HG02588 (cell line): ENCODE results near the gene TMEM161B.
"Not testable (repeated sequence)": the region's sequence is repeated elsewhere in the genome, so short reads cannot be mapped to it uniquely, and the experiment has no call there.

ENCODE experiments used
- ATAC-seq: cut with Tn5 transposase; IDR thresholded peaks from one replicate; pipeline ENCODE4 v1.9.1; 2021; ENCODE audit warnings: mild to moderate bottlenecking, moderate library complexity; ENCODE audit not compliant: unreplicated experiment

Gene TMEM161B

DNA sequence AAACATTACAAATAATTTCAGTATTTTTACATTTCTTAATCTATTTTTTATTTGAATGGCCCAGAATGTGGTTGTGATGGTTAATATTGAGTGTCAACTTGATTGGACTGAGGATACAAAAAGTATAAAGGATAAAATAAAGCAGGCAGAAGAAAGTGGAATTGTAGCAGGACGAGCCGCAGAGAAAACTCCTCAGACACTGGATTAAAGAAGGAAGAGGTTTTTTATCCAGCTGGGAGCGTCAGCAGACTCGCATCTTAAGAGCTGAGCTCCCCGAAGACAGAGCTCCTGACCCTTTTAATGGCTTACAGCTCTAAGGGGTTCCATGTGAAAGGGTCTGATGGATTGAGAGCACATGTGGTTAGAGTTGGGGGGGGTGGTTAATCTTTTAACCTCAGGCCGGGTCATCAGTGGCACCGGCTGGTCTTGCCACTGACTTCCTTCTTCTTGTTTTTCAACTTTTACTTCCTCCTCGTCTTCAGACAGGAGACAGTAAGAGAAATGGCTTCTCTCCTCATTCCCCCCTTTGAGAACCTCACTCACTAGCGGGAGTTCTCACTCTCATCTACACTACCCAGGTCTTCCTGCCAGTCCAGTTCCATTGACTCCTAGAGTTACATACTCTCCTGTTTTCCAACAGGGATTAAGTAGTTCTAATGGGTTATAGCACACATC, 80.0 kb downstream of the TMEM161B start:
- no peak for ATAC-seq

DNA sequence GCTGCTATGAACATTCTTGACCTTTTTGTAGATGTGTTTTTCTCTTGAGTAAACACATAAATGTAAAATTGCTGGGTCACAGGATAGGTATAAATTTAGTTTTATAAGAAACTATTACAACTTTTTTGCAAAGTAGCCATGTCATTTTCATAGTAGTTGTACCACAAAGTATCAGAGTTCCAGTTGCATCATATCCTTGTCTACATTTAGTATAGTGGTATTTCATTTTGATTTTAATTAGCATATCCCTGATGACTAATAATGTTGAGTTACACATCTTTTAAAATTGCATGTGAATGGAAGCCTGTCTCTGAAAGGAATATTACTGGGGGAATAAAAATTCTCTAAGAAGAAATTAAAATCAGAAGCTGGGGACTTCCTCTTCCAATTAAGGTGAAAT, 85.4 kb downstream of the TMEM161B start:
- ATAC-seq, result no peak

DNA sequence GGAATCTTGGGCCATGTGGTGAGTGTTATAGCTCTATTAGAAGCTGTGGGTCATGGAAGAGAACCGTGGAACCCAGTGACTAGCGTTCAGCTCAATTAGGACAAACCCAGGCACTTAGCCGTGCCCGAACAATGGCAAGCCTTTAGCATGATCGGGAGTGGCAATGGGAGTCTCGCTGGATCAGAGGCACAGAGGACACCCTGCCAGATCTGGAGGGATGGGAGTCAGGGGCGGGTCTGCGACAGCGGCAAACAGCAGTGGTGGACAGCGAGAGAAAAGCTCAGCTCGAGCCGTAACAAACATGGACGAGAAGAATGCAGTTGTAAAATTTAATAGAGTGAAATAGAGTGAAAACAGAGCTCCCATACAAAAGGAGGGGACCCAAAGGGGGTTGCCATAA, 91.2 kb downstream of the TMEM161B start:
- ATAC-seq, result not testable (repeated sequence)

DNA sequence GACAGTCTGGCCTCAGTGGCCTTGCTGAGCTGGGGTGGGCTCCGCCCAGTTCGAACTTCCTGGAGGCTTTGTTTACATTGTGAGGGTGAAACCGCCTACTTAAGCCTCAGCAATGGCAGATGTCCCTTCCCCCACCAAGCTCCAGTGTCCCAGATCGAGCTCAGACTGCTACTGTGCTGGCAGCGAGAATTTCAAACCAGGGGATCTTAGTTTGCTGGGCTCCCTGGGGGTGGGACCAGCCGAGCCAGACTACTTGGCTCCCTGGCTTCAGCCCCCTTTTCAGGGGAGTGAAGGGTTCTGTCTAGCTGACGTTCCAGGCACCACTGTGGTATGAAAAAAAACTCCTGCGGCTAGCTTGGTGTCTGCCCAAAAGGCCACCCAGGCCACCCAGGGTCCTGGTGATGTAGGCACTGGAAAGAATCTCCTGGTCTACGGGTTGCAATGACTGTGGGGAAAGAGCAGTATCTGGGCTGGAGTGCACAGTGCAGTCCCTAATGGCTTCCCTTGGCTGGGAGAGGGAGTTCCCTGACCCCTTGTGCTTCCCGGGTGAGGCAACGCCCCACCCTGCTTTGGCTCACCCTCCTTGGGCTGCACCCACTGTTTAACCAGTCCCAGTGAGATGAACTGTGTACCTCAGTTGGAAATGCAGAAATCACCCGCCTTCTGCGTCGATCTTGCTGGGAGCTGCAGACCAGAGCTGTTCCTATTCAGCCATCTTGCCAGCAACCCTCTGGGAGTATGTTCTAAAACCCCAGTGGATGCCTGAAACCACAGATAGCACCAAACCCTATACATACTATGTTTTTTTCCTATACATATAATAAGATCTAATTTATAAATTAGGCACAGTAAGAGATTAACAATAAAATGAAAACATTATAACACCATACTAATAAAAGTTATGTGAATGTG, 95.5 kb downstream of the TMEM161B start:
- ATAC-seq, result no peak

DNA sequence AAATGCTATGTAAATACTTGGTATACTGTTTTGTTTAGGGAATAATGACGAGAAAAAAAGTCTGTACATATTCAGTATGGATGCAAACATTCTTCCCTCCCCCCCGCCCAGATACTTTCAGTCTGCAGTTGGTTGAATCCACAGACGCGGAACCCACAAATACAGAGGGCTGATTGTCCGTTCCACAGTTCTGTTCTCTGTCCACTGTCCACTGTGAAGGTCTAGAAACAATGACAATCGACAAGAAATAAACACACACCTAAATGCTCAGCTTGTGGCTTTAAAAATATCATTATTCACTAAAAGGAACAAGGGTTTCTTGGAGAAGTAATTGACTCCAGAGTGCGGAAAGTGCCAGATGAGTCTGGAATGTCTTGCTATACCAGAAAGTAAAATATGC, 109.1 kb downstream of the TMEM161B start:
- no peak for ATAC-seq

DNA sequence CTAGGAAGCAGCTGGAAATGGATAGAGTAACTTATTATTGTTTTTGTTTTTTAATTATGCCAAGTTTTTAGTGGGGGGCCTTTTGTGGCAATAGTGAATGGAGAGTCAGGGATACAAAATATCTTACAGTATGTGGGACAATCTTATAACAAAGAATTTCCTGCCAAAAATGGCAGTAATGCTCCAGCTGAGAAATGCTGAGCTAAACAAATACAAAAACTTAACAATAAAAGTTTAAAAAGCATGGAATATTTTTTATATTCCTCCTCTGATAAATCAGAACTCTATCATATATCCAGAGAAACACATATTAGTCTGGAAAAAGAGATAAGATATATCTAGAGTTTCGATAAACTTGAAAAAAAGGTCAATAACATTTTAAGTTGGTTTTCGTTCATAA, 110.6 kb downstream of the TMEM161B start:
- no peak for ATAC-seq

DNA sequence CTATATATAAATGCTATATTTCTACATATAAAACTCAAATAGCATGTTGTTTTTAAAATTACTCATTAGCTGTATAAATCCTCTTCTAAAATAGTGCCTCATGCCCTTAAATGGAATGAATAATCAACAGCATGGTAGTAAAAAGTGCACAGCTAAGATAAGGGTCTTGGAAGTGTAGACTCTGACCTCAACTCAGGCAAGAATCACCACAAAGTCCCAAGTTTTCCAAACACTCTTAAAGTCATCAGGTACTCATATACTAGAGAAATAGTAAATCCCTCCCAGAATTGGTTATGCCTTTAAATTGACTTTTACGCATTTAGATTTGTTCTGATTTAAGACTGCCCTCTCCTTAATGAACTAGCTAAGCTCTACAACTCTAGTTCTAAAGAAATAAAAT, 113.8 kb downstream of the TMEM161B start:
- ATAC-seq, result no peak

DNA sequence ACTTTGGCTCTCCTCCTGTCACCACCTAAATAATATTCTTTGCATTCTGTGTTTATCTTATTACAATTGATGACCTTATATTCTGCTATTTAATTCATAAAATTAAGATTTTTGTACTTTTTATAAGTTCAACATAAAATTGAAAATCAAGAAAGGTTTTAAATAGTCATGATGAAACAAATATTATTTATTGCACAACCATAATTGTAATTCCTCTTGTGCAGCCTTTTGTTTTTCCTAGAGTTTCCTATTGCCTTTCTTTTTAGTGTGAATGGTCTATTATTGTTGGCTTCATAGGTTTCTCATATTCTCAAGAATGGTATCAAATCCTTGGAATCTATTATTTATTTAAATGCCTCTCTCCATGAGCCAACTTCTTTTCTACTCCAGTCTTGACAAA, 117.9 kb downstream of the TMEM161B start:
- ATAC-seq, result no peak

DNA sequence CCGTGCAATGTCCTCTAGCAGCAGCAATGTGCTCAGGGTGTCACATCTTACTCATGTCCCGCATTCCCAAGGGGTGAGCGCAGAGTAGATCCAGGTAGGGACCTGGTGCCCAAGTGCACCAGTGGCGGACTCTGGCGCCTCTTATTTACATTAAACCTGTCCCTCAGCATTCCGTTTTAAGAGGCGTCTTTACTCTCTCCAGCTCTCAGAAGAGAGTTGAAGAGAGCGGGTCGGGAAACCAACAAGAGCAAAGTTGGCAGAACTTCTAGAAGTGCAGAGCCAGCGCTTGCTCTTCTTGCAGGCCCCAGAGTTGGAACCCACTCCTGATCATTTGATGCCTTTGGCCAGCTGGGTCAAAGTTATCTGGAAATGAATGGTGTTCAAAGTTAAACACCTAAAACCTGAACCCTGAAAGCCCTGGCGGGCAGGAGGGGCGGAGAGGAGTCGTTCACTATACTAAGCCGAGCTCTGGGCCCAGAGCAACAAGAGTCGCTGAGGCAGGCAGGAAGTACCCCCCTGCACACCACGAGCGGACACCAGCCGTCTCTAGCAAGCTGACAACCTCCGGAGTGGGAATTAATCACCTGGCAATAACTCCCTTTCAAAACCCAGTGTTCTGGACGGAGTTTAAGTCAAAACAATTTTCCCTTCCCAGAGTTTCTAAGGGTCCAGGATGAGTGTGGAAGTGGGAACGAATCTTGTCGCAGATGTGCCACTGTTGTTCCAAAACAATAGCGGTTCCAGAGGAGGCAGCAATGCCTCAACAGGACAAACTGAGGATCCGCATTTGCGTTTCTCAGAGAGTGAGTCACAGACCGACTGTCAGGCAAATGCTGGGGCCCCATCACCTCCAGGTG, 122.8 kb downstream of the TMEM161B start:
- ATAC-seq, result no peak

DNA sequence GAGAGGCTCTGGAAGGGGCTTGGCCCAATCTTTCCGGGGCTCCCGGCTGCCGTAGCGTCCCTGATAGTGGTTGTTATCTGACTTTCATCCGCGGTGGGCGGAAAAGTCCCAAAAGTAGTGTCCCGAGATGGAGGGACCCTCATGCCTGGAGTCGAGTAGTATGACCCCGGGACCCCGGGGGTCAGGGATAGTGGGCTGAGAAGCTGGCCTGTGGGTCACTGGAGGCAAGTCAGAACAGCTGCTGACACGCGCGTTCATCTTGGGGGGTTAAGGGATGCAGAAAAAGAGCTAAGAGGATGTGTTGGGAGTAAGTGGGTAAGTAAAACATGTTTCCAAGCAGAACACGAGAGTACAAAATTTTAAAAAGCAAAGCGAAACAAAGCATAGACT, 123.4 kb downstream of the TMEM161B start:
- no peak for ATAC-seq
